Stimulated activated CD8-positive, alpha-beta memory T cell treated with anti-CD3 and anti-CD28 coated beads, Interleukin-4, amount 100 ng/mL, for 4 hours (primary cell): ENCODE measurements around the gene CFAP299.

ENCODE experiments used
- DNase-seq, 2 donors: peaks; one replicate each; pipeline ENCODE4 v3.0.0-alpha.2; 2020; ENCODE audit warnings: low read depth in 2 of 2, low spot score in 1 of 2

CFAP299 gene

GRCh38 chr4:80495865-80496264 lies 160.3 kb downstream of the CFAP299 start:
- DNase-seq: no peak

- DNase-seq: no peak
These were observed 163.2 kb downstream of the CFAP299 start for GRCh38 chr4:80498725-80499124.

GRCh38 chr4:80500613-80501012 lies 165.1 kb downstream of the CFAP299 start:
- peak in 1 of 2 donors; percentile 0 for DNase-seq

- DNase-seq: no peak
These were observed 171.5 kb downstream of the CFAP299 start for GRCh38 chr4:80507077-80507476.

- no peak for DNase-seq
These were observed 172.0 kb downstream of the CFAP299 start for GRCh38 chr4:80507507-80507906.

GRCh38 chr4:80515496-80515895 lies 180.0 kb downstream of the CFAP299 start:
- no peak for DNase-seq

- DNase-seq: no peak
These were observed 185.9 kb downstream of the CFAP299 start for GRCh38 chr4:80521438-80521837.

GRCh38 chr4:80526697-80527096 lies 191.2 kb downstream of the CFAP299 start:
- DNase-seq: no peak

GRCh38 chr4:80529026-80529425 lies 193.5 kb downstream of the CFAP299 start:
- DNase-seq: no peak

GRCh38 chr4:80532674-80533333 lies 197.3 kb downstream of the CFAP299 start:
- DNase-seq: no peak

GRCh38 chr4:80535551-80535950 lies 200.0 kb downstream of the CFAP299 start:
- DNase-seq: no peak

GRCh38 chr4:80538276-80538926 lies 202.9 kb downstream of the CFAP299 start:
- no peak for DNase-seq

- DNase-seq: no peak
These were observed 203.7 kb downstream of the CFAP299 start for GRCh38 chr4:80539190-80539589.

- no peak for DNase-seq
These were observed 204.8 kb downstream of the CFAP299 start for GRCh38 chr4:80540349-80540748.

- DNase-seq: no peak
These were observed 205.4 kb downstream of the CFAP299 start for GRCh38 chr4:80540785-80541469.

- no peak for DNase-seq
These were observed 207.2 kb downstream of the CFAP299 start for GRCh38 chr4:80542747-80543146.

GRCh38 chr4:80560337-80560736 lies 224.8 kb downstream of the CFAP299 start:
- no peak for DNase-seq

- DNase-seq: no peak
These were observed 230.8 kb downstream of the CFAP299 start for GRCh38 chr4:80566203-80566872.

GRCh38 chr4:80568891-80569290 lies 233.4 kb downstream of the CFAP299 start:
- DNase-seq: no peak

- no peak for DNase-seq
These were observed 241.3 kb downstream of the CFAP299 start for GRCh38 chr4:80576796-80577195.

GRCh38 chr4:80578001-80578400 lies 242.5 kb downstream of the CFAP299 start:
- no peak for DNase-seq

- no peak for DNase-seq
These were observed 250.0 kb downstream of the CFAP299 start for GRCh38 chr4:80585542-80585941.
